Activated T-helper 1 cell treated with Interleukin-2 at 50 U/mL for 16 hours (primary cell): ENCODE data around the gene CTAGE8.
"Not testable (repeated sequence)": the region's sequence is repeated elsewhere in the genome, so short reads cannot be mapped to it uniquely, and the experiment has no call there.

Experiments
- DNase-seq: peaks from one replicate; pipeline ENCODE4 v3.0.0-alpha.2; 2020; ENCODE audit warnings: low read depth

CTAGE8 gene

GRCh38 chr7:144269188-144269587, at the start of gene CTAGE8:
TSS of gene CTAGE8 (minus strand) at chr7:144269288. CDS start at chr7:144269250, 38 bp downstream.
- DNase-seq: not testable (repeated sequence)

- not testable (repeated sequence) for DNase-seq
Observed at GRCh38 chr7:144317537-144317936, 48.4 kb upstream of the CTAGE8 start.

GRCh38 chr7:144311872-144312469, 42.9 kb upstream of the CTAGE8 start, which contains the start of gene OR2A1:
TSS of gene OR2A1 (plus strand) at chr7:144312419. CDS start at chr7:144318125, 5,706 bp downstream.
- not testable (repeated sequence) for DNase-seq

- not testable (repeated sequence) for DNase-seq
Observed at GRCh38 chr7:144311218-144311617, 42.1 kb upstream of the CTAGE8 start.

GRCh38 chr7:144309702-144310101, 40.6 kb upstream of the CTAGE8 start:
- DNase-seq: not testable (repeated sequence)

GRCh38 chr7:144305156-144305555, 36.1 kb upstream of the CTAGE8 start:
- DNase-seq: not testable (repeated sequence)

GRCh38 chr7:144303607-144304006, 34.5 kb upstream of the CTAGE8 start:
- DNase-seq: not testable (repeated sequence)

GRCh38 chr7:144302578-144303303, 33.7 kb upstream of the CTAGE8 start:
- DNase-seq: not testable (repeated sequence)

- DNase-seq: not testable (repeated sequence)
Observed at GRCh38 chr7:144293794-144294499, 24.9 kb upstream of the CTAGE8 start.

GRCh38 chr7:144292384-144293161, 23.5 kb upstream of the CTAGE8 start:
- DNase-seq: not testable (repeated sequence)

- not testable (repeated sequence) for DNase-seq
Observed at GRCh38 chr7:144291607-144292006, 22.5 kb upstream of the CTAGE8 start.

GRCh38 chr7:144287171-144287784, 18.2 kb upstream of the CTAGE8 start:
- DNase-seq: not testable (repeated sequence)

- DNase-seq: not testable (repeated sequence)
Observed at GRCh38 chr7:144283716-144284115, 14.6 kb upstream of the CTAGE8 start.

GRCh38 chr7:144282490-144282889, 13.4 kb upstream of the CTAGE8 start:
- not testable (repeated sequence) for DNase-seq

GRCh38 chr7:144281981-144282380, 12.9 kb upstream of the CTAGE8 start:
- DNase-seq: not testable (repeated sequence)

- not testable (repeated sequence) for DNase-seq
Observed at GRCh38 chr7:144280010-144280409, 10.9 kb upstream of the CTAGE8 start.

GRCh38 chr7:144275281-144275680, 6.2 kb upstream of the CTAGE8 start:
- DNase-seq: not testable (repeated sequence)

GRCh38 chr7:144264692-144265091, 4.4 kb downstream of the CTAGE8 start, which contains the start of gene OR2A7:
TSS of gene OR2A7 (minus strand) at chr7:144264792. CDS start at chr7:144259628, 5,164 bp downstream.
- not testable (repeated sequence) for DNase-seq

- not testable (repeated sequence) for DNase-seq
Observed at GRCh38 chr7:144262128-144262527, 7.0 kb downstream of the CTAGE8 start.

GRCh38 chr7:144259067-144259466, 10.0 kb downstream of the CTAGE8 start:
- not testable (repeated sequence) for DNase-seq

GRCh38 chr7:144256112-144256511, 13.0 kb downstream of the CTAGE8 start:
- no peak for DNase-seq
